CD4-positive, alpha-beta T cell treated with Interferon alpha-2 for 1 hour (primary cell): ENCODE results near the gene U2SURP.

Experiments used
- DNase-seq, 2 donors: peaks; one replicate each; pipeline ENCODE4 v3.0.0-alpha.2; 2020 to 2022

U2SURP gene

DNA sequence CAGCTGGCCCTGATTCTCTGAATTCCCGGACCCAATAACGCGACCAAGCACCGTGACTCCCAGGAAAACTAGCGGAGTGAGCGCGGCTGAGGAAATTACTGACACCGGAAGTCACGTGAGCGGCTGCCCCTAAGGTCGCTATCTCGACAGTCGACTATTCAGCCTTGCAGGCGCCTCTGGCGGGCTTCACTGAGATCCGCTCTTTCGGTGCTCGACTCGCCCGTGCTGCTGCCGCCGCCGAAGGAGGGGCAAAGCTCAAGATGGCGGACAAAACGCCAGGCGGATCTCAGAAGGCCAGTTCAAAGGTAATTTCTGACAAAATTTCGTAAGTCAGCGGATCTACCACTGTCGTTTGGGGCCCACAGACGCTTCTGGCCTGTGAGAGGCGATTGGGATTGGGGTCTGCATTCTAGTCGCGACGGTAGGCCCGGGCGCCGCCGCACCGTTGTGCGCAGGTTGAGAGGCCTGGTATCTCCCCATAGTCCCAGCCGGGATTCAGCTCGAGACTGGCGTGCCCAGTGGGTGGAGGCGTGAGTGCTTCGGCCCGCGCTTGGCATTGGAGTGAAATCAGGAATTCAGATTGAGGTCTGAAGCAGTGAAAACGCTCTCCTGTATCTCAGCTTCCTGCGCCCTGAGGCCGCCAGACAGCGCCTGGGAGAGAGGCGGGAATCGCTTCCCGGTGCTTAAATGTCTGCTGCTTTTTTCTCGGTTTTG is at the start of gene U2SURP:
TSS of gene U2SURP (plus strand) at position 202 of the 714 bp plus-strand sequence. CDS start at position 261, 59 bp downstream.
- peak; percentile 91 to 94 for DNase-seq

DNA sequence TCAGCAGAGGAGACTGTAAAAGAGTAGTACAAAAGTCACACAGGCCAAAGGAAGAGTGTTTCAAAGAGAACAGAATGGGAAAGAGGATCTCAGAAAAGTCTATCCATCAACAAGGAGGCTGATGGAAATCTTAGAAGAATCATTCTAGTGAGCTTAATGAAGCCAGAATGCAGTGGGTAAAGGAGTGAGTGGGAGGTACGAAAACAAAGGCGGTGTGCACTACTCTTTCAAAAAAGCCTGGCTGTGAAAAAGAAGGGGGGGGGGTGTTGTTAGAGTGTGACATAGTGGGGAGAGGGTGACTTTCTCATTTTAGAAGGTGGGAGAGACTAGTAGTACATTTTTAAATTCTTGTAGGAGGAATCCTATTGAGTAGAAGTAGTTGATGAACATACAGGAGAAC is 49.6 kb upstream of the U2SURP start:
- DNase-seq = no peak

DNA sequence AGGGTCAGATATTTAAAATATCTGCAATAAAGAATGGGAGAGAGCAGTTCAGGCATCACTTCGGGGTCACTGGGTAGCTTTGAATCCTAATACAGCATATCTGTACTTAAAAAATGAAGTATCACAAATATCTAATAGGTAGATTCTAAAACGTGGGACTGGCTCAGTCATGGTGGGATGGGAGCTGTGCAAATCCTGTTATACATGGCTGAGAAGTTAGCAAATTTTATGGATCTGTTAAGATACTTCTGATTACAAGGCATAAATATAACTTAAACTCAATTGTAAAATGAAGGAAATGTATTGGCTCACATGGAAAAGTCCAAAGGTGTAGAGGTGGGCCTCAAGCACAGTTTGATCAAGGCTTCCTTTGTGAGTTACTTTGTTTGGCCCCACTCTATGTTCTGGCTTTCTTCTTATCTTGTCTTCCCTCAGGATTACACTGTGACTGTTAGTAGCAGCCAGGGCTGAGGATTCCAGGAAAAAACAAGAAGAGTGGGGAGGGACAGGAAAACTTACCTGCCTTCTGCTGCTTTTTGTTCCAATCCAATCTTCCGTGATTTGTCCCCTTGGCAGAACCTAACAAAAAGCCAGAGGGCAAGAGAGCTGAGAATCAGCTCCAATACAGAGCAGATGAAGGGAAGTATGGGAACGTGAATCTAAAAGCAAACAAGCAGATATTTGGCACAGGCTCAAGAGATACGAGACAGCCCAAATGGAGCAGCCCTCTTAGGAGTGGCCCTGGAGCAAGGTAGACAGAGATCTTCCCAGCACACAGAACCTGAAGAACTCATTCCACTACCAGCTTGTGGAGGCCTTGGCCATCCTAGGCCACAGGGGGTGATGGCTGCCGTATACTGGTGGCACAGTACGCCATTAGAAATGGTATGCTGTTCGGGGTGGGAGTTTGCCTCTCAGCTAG is 48.8 kb upstream of the U2SURP start:
- no peak for DNase-seq

DNA sequence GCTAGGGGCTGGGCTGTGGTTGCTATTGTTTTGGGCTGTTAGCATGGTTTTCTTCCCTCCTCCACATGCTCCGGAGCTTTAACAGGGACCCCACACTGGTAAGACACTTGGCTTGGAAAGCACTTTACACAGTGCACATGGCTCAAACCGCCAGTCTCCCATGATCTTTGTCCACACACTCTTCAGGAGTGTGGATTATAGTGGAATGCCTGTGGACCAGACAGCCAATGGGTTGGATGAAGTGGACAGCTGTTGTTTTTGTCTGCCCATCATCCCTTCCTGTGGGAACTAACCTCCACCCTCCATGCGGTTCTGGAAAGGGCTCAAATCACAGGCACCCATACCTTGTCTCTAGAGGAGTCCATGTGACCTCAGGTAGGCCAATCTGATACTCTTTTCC is 47.9 kb upstream of the U2SURP start:
- no peak for DNase-seq

DNA sequence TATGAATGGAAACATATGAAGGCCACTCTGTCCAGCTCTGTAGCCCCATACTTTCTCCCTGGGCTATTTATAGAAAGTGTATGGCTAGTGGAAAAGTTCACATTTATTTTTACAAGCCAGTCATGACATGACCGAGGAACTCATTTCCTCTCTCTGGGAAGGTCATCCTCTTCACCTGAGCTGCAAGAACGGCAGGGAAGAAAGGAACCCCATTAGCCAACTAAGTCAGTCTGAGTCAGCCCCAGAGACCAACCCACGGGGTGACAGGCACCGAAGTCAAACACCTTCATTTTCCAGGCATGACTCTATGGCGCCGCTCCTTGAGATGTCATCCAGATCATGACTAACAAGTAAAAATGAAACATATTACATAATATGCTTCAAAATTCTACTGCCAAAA is 42.7 kb upstream of the U2SURP start:
- DNase-seq = no peak

DNA sequence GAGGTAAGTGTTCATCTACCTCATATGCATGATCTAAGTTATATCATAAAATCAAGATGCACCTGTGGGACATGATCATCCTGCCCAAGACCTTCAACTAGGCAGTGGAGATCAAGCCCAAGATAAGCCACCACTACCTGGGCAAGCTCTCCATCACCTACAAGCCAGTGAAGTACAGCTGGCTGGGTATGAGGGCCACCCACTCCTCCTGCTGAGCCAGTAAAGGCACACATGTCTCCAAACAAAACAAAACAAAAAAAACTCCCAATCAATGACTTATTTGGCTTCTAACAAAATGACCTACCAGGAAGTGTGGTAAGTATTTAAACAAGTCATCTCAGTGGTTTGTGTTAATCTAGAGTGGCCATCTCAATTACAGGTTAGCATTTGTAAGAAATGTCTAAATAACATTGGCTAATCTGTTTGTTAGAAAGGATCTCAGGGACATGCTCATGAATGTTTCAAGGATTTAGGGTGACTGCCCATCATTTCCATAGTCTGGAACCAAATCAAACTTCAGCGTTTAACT is 41.0 kb upstream of the U2SURP start:
- DNase-seq = no peak

DNA sequence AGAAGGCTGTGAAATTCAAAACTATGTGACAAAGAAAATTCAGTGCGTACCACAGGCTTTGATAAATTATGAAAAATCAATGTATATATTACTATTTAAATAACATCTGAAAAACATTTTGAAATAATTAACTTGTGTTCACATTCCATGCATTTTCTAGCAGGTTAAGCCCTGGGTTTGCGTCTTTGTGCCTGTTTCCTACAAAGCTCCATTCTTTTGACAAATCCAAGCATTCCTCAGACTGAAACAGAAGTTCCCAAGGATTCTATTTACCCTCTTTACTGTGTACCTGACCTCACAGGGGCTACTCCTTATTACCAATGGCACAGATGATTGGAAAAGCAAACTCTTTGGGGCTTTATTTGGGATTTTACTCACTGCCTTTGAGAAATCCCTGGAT is 39.8 kb upstream of the U2SURP start:
- no peak for DNase-seq

DNA sequence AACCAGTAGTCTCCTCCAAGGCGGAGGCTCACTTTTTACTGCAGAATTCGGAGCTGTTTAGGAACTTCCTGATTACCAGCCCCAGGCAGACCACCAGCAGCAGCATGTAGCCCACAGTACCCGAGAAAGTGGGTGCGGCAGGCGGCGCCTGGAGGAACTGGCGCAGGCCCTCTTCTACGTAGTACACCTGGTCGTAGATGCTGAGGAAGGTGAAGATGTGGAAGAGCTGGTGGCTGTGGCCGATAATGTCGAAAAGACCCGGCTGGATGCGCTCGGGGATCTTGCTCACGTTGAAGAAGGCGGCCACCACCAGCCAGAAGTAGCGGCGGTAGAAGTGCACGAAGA is 39.2 kb upstream of the U2SURP start:
- no peak for DNase-seq

DNA sequence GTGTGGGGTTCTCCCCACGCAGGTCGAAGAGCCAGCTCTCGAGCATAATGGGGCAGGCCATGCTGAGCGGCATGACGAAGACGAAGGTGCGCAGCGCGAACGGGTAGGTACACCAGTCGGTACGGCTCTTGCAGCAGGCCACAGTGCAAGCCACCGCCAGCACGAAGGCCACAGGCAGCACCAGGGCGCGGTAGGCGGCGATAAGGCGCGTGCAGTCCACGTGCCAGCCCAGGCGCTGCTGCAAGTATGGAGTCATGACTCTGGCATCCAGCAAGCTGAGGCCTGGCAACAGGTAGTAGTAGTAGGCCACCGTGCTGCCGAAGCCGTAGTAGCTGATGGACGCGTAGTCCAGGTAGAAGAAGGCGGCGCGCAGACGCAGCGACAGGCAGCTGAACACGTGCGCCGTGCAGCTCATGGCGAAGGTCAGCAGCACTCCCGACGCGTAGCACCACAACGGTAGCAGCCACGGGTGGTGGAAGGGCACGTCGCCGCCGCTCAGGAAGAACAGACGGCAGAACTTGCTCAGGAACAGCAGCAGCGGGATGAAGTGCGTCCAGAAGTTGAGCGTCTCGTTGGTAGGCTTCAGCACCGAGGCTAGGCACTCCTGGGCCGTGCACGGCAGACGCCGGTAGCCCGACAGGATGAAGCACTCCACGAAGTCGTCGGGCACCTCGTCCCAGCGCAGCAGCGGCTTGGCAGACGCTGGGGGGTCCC is 38.7 kb upstream of the U2SURP start:
- no peak for DNase-seq

DNA sequence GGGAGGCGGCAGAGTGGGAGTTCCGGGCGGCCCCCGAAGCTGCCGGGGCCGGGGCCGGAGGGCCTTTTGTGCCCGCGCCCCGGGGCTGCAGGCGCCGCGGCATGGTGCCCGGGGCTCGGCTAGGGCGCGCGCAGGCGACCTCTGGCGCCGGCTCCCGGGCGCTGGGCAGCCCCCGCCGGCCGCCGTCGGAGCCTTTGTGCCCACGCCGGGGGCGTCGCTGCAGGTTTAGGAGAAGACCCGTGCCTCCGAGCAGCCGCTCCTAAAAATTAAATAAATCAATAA is 38.2 kb upstream of the U2SURP start:
- no peak for DNase-seq

DNA sequence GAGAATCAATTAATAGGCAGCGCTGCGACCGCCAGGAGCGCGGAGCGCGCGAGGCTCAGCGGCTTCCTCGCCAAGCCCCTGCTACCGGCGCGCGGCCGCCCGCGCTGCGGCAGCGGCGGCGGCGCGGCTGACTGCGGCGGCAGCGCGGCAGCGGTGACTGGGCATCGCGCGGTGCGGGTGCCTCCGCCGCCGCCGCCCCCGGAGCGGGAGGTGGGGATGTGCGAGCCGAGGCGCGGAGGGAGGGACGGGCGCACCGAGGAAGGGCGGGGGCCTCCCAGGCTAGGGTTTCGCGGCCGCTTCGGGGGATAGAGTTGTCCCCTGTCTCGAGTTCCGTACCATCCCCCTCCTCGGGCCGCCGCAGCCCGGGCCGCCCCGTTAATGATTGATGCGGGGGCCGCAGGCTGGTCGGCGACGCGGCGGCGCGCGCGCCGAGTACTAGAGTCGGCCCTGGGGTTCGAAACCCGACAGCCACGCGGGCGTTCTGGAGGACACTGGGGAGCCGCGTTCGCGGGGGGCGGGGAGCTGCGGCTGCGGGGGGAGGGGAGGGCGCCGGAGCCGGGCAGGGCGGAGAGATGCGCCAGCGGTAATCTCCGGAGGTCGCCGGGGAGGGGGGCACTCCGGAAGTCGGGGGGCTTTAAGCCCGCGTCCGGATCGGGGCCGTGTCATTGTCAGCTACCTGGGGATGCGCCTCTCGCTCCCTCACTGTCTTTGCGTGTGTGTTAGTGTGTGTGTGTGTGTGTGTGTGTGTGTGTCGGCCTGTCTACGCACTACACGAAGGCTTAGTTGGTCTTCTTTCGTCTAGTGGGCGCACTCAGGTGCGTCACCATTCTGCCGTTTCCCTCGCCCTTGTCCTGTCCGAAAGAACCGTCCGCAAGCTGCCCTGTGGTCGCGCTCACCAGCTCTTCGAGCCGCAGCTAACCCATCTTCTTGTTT is 37.6 kb upstream of the U2SURP start, which contains the start of gene PAQR9:
TSS of gene PAQR9 (minus strand) at position 159 of the 933 bp plus-strand sequence. CDS start 338 bp downstream, outside the sequence.
- DNase-seq = no peak

DNA sequence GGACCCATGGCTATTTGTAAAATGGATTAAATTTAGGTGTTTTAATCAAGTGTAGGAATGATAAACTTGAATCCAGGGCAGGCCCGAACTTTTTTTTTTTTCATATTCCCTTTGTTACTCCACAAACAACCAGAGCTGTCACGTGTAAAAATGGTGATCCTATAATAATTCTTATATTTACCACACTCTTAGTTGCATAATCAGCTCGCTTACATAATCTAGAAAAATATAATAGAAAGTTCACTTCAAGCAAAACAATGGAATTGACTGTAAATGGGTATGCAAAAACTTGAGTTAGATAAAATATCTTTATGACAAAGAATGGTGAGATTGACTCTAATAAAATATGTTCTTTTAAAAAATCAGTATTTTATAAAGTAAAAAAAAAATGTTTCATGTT is 35.8 kb upstream of the U2SURP start:
- no peak for DNase-seq

DNA sequence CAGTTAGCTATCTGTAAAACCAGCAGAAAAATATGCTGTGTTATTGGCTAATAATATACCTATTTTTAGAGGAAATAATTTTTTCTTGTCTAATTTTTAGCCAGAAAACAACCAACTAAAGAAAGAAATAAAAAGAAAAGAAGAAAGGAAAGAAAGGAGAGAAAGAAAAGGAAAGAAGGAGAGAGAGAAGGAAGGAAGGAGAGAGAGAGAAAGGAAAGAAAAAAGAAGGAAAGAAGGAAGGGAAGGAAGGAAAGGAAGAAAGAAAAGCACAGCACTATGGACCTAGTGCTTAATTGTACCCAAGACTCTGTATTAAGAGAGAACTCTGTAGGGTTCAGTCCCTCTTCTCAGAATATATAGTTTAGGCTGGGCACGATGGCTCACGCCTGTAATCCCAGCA is 34.6 kb upstream of the U2SURP start:
- DNase-seq = no peak

DNA sequence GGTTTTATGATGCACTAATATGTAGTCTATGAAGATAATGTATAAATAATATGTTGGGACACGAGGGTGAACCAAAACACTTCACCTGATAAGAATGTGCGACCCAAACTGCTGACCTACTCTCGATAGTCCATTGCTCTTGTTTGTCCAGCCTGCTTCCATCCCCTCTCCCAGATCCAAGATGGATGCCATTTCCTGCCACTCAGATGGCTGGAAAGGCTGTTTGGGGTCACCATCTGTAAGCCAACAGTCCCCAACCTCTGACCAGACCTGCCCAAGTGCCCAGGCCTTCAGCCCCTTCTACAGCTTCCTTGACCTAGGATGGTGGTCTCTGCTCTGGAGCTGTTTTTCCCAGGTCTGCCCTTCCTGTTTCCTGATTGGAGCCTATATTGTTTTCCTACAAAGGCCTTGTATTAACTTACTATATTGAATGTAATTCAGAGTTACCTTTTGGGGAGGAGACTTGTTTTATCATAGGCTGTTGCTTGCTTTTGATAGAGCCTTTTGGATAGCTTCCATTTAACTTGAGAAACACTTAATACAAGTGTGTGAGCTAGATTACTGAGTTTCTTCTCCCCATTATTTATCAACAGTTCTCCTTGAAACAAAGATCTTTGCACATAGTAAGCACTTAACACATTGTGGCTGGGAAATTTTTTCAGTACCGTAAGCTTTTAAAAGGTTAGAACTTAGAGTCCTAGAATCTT is 32.9 kb upstream of the U2SURP start:
- DNase-seq = no peak

DNA sequence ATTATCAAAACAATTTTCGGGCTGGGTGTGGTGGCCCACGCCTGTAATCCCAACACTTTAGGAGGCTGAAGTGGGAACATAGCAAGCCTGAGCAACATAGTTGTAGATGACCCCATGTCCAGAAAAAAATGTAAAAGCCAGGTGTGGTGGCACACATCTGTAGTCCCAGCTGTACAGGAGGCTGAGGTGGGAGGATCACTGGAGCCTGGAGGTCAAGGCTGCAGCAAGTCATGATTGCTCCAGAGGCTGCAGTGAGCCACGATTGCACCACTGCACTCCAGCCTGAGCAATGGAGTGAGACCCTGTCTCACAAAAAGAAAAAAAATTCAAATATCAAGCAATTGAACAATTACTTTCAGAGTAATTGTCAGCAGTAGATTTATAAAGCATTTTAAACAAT is 29.9 kb upstream of the U2SURP start:
- no peak for DNase-seq

DNA sequence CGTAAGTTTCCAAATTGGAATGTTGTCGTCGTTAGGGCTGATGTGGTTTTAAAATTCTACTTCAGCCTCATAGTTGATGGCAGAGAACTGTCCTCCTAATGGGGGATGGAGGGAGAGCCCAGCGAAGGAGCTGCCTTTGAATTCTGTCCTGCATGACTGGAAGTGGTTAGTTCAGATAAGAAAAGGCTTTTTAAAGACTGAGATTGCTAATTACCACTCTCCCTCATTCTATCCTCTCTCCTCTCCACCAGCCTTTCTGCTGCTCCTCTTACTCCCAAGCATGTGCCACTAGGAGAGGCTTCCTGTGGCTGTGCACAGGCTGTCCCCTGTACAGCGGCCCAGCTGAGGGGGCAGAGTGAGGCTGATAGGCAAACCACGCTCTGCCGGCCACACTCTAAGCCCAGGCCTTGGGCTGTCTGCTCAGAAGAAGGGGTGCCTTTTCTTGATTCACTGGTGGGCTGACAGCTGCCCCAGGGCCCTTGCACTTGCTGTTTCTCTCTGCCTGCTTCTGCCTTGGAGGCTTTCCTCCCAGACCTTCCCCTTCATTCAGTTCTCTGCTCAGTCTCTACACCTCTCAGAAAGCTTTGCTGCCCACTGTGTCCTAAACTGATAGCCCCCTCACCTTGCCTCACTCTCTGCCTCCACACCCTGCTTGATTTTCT is 29.1 kb upstream of the U2SURP start:
- no peak for DNase-seq

DNA sequence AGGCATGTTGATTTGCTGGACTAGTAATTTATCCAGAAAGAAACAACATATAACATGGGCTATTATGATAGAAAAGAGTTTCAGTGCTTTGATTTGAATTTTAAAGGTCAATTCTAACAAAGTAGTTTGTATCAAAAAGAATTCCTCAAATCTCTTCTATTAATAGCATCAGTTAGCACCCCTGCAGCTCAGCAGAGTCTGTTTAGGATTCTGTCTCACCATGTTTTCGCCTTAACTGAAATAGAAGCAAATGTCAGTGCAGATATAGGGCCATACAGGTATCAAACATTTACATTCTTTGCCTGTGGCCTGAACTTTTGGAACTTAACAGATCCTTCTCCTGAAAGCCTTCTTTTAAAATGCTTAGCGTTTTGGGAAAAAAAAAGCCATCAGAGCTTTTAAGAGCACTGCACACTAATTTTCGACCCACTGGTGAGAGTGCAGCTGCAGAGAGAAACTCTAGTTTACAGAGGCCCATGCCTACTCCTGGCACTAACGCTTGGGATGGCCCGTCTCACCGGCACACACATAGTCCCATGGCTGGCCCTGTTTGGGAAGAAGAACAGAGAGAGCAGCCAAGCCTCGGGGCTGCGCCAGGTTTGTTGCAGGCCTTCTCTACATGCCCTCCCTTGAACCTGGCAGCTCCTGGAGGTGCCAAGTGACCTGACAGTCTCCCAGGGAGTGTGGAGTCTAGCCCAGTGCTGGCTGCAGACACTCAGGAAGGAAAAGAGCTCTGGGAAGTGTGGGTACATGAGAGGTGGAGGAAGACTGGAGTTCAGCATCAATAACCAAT is 28.0 kb upstream of the U2SURP start:
- no peak for DNase-seq

DNA sequence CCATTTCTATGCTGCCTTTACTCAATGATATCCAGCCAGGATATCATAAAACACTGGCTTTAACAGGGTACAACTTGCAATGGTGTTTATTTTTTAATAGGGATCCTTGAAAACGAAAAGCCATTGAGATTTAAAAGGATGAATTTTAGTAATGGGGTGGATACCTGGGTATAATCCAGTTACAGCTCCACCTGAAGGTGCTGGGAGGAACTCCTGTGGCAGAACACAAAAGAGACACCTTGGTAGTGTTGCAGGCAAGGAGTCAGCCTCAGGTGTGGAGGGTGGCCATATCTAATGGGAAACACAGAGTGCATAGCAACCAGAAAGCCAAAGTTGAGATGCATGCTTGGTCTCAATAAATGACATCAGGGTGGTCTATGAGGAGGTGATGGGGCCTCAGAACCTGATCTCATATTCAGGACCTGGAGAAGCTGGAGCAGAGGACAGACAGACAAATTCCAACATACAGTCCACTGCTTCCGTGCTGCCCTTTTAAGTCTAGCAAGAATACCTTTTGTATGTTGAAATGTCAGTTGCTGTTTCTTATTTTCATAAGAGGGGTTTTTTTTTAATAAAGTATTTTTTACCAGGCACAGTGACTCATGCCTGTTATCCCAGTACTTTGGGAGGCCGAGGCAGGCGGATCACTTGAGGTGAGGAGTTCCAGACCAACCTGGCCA is 25.9 kb upstream of the U2SURP start:
- DNase-seq = no peak

DNA sequence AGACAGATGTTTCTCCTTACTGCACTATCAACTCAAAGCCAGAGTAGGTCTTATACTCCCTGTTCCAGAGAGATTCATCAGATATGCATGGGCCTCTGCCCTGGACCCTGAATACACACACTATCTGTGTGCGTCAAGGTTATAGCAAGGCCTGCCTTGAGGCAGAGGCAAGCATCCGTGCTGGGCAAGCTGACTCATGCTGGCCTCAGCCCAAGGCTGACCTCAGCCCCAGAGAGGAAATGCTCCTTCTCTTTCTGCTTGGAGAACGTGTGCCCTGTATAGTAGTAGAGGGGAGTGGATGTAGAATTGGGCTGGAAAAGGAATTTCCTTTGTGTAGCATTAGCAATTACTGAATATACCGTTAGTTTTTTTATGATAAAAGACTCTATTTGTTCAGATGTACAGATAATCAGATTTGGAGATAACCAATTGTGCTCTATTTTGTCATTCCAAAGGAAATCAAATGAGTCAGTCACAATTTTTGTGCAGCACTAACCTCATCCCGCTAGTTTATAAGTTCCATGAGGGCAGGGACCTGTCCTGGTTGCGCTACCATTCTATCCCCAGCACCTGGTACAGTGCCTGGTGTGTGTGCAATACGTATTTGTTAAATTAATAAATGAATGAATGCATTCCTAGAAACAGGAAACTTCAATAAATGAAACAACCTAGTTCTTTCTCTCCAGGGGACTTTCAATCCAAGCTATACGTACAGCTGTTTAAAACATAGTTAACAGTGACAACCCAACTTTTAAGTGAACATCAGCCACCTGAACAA is 24.6 kb upstream of the U2SURP start:
- DNase-seq = peak in 1 of 2 donors; percentile 15
